ENCODE measurements around the gene CTNNA2.

Gene CTNNA2

DNA sequence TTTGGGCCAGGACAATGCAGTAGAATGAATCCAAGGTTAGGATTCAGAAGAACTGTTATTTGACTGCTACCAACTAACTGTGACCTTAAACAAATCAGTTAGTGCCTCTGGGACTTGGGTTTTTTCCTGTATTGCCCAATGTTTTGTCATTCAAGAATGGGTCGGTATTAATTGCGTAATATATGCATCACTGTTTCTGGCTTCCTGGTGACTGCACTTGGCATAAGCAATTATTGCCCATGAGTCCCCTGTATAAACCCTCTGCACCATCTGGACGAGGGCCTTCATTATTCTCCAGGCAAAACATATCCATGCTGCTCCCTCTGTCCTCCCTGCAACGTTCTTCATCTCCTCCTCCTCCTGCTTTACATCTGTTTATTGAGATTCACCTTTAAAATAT, 1047.5 kb downstream of the CTNNA2 start:
- H3K4me3 ChIP-seq (ENCODE audit: low read depth, low read length): no peak overlapping the region
- TF ChIP-seq, protein P1, sequence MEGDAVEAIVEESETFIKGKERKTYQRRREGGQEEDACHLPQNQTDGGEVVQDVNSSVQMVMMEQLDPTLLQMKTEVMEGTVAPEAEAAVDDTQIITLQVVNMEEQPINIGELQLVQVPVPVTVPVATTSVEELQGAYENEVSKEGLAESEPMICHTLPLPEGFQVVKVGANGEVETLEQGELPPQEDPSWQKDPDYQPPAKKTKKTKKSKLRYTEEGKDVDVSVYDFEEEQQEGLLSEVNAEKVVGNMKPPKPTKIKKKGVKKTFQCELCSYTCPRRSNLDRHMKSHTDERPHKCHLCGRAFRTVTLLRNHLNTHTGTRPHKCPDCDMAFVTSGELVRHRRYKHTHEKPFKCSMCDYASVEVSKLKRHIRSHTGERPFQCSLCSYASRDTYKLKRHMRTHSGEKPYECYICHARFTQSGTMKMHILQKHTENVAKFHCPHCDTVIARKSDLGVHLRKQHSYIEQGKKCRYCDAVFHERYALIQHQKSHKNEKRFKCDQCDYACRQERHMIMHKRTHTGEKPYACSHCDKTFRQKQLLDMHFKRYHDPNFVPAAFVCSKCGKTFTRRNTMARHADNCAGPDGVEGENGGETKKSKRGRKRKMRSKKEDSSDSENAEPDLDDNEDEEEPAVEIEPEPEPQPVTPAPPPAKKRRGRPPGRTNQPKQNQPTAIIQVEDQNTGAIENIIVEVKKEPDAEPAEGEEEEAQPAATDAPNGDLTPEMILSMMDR (IDR thresholded peaks at IDR 0.05; ENCODE audit: borderline replicate concordance, insufficient read depth, low read depth, low read length): no peak

DNA sequence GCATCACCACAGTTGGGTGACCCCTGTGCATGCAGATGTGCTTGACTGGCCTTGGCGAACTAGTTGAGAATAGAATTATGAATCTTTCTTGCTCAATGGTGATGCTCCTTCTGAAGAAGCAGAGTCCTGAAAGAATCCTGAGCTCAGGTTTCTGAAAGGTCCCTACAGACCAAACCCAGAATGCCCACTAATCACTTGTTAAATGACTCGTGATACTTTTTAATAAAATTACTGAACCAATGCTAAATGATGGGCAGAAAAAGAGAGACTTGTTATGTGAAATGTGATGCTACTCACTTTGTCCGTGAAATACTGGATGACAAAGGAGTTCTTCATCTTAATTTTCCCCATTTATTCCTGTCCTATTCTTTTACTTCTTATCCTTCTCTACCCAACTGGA, 1055.2 kb downstream of the CTNNA2 start:
- no peak overlapping the region for H3K4me3 ChIP-seq (ENCODE audit: low read depth, low read length)
- TF ChIP-seq, protein P1 (IDR thresholded peaks at IDR 0.05; ENCODE audit: borderline replicate concordance, insufficient read depth, low read depth, low read length): no peak

DNA sequence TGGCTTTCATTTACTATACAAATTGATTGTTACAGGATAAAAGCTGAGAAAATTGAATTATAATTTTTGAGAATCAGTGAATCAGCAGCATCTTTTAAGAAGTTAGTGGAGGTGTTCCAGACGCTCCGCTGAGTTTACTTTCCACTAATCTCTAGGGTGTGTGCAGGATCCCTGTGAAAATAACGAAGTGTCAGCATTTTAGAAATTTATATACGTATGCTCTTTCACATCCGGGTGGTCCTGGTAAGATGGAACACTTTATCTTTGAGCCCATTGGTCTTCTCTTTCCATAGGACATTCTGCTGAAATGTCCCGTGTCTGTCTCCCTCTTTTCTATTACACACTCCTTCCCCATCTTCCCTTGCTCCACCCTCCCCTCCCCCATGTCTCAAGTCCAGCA, 1060.3 kb downstream of the CTNNA2 start:
- no peak overlapping the region for H3K4me3 ChIP-seq (ENCODE audit: low read depth, low read length)
- TF ChIP-seq, protein P1 (IDR thresholded peaks at IDR 0.05; ENCODE audit: borderline replicate concordance, insufficient read depth, low read depth, low read length): no peak

DNA sequence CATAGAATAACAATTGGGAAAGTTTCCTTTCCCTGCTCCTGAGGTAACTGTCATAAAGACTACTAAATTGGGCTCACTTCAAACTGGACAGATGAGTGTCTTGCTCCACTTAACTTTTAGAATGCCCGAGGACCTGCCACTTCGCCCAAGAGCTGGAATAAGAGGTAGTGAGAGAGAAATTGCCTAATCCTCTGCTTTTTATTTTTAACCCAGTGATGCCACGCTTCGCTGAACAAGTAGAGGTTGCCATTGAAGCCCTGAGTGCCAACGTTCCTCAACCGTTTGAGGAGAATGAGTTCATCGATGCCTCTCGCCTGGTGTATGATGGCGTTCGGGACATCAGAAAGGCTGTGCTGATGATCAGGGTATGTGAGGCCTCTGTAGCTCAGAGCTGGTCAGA, 1061.1 kb downstream of the CTNNA2 start:
- TF ChIP-seq, protein P1 (IDR thresholded peaks at IDR 0.05; ENCODE audit: borderline replicate concordance, insufficient read depth, low read depth, low read length): no peak
- no peak overlapping the region for H3K4me3 ChIP-seq (ENCODE audit: low read depth, low read length)

DNA sequence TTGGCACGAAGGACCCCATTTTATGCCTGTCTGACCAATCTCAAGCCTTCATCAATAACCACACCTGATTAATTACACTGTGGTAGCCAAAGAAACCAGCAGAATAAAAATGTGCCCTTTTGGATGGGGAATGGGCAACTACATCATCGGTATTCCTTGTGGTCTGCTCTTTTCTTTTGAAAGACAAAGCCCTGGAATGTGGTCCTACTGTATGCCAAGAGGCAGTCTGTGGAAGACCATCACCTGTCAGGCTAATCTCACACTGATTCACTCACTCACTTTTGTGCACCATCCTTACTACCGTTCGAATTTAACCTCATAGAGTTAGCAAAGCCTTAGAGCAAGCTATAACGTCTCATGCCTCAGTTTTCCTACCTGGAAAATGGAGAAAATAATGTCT, 1066.9 kb downstream of the CTNNA2 start:
- TF ChIP-seq, protein P1 (IDR thresholded peaks at IDR 0.05; ENCODE audit: borderline replicate concordance, insufficient read depth, low read depth, low read length): no peak
- H3K4me3 ChIP-seq (ENCODE audit: low read depth, low read length): no peak overlapping the region

DNA sequence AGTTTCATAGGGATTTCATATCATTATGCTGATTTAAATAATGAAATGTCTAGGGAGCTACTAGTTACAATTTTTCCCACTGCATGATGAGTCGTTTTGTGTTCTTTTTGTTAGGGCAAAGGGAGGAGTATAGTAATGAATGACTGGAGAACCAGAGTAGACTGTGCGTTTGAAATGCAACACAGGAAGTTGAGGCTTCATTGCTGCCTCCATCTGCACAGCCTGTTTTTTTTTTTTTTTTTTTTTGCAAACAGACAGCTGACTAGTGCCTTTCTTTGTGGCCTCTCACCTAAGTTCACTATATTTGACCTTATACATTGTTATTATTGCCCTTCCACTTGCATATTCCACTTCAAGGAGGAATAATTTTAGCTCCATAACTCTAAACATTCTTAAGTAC, 1078.4 kb downstream of the CTNNA2 start:
- H3K4me3 ChIP-seq (ENCODE audit: low read depth, low read length): no peak overlapping the region
- TF ChIP-seq, protein P1 (IDR thresholded peaks at IDR 0.05; ENCODE audit: borderline replicate concordance, insufficient read depth, low read depth, low read length): no peak

DNA sequence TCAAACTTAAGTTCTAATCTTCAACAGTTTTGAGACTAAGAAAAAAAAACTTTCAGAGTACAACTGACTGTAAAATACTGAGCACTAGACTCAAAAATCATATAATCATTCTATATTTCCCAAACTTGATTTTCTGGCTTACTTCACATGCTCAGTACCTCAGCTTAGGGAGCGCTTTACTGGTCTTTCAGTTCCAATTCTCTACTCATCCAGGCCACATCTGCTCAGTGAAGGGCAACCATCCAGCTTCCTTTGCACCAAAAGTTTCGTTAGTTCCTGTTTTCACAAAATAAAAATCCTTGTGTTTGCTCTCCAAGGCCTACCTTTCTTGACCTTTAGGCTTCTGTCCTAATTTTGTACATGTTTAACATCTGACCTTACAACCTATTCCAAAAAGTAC, 1079.3 kb downstream of the CTNNA2 start:
- TF ChIP-seq, protein P1 (IDR thresholded peaks at IDR 0.05; ENCODE audit: borderline replicate concordance, insufficient read depth, low read depth, low read length): no peak

More for the DNA sequence above, 1079.3 kb downstream of the CTNNA2 start:
- no peak overlapping the region for H3K4me3 ChIP-seq (ENCODE audit: low read depth, low read length)
